Stimulated activated CD8-positive, alpha-beta memory T cell treated with anti-CD3 and anti-CD28 coated beads, Interleukin-7, amount 100 ng/mL, for 4 hours (primary cell): ENCODE results near the gene DNM3.

Experiments used
- DNase-seq, 2 donors: peaks; one replicate each; pipeline ENCODE4 v3.0.0-alpha.2; 2020; ENCODE audit warnings: low read depth in 2 of 2

Gene DNM3

GRCh38 chr1:171973421-171973820, 132.1 kb downstream of the DNM3 start:
- no peak for DNase-seq

DNA sequence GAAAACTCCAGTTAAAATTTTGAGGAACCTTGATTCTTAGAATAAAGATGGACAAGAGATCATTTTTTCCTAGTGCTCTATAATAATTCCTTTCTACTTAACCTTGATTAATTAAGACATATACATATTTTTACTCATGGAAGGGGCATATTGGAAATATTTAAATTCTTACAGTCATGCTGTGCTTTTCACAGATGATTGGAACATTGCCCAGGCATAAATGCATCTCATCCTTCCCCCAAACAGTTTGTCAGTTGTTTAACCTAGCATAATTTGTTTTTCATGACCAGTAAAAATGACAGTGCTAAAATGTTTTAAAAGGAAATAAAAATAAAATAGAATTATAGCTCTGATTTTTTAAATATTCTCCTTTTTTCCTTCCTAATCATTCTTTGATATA, 140.0 kb downstream of the DNM3 start:
- no peak for DNase-seq

GRCh38 chr1:171983584-171983983, 142.3 kb downstream of the DNM3 start:
- DNase-seq, result no peak

DNA sequence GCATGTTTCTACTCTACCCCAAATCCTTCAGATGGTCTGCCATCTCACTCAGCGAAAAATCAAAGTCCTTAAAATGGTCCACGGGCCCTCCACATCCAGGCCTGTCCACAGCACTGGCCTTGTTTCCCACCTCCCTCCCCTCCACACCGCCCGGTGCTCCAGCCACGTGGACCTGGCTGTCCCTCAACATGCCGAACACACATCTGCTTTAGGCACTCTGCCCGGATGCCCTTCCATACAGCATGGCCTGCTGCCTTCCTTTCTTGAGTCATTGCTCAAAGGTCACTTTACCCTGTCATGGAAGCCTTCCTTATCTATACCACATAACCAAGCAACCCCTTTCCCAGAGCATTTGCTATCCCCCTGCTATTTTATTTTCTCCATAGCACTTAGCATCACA, 143.0 kb downstream of the DNM3 start:
- no peak for DNase-seq

DNA sequence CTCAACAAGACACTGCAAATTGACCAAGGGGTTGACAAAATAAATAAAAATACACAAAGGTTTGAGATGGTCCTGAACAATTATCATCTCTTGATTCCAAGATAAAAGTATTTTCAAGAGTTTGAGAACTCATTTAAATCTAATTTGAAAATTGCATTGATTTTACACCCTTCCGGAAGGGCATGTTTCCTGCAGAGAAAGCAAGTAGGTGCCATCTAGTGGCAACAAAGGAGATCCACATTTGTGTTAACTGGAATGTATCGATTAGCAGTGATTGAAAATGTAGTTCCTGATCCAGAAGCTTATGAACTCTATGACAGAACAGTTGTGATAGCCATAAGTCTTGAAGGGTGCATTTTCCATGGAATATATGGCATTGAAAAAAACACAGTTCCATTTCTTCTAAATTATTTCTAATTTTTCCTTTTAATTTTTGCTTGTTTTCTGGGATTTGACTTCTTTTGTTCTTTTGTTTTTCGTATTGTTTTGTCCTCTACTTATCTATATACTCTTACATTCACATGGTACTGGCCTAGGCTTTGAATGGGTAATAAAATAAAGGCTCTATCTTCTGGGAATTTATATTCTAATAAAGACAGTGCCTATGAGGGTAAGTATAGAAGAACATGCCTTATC, 143.7 kb downstream of the DNM3 start:
- DNase-seq, result no peak

GRCh38 chr1:171985639-171986038, 144.3 kb downstream of the DNM3 start:
- DNase-seq, result no peak

DNA sequence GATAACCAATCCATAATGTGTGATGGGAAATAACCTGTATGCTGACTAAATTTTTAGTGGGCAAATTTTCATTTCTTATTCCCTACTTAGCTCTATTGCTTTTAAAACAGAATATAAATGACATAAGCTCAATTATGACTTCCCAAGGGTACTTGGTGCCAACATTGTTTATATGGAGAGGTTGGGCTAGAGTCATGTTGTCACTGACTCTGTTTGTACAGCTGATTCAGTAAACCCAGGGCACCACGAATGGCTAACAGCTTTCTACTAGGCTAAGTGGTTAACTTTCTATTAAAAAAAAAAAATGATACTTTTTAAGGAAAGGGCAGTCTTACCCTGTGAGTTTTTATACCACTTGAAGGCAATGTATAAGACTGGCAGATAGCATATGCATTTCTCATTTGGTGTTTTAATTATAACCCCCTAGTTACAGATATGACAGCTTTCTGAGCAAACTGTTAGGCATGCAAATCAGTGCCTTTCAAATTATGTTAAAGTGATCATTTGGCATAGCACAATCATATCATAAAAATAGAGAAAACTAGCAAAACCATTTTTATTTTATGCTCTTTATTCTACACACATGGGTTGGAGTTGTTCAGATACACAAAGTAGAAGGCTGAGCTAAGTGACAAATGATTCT, 147.1 kb downstream of the DNM3 start:
- no peak for DNase-seq

GRCh38 chr1:171990371-171990770, 149.1 kb downstream of the DNM3 start:
- no peak for DNase-seq

GRCh38 chr1:171994293-171994692, 153.0 kb downstream of the DNM3 start:
- no peak for DNase-seq

GRCh38 chr1:171995573-171995972, 154.3 kb downstream of the DNM3 start:
- no peak for DNase-seq

- DNase-seq, result no peak
Observed at GRCh38 chr1:171997936-171998335, 156.6 kb downstream of the DNM3 start.

- no peak for DNase-seq
Observed at GRCh38 chr1:171998711-171999110, 157.4 kb downstream of the DNM3 start.

- DNase-seq, result no peak
Observed at GRCh38 chr1:171999756-172000155, 158.5 kb downstream of the DNM3 start.

DNA sequence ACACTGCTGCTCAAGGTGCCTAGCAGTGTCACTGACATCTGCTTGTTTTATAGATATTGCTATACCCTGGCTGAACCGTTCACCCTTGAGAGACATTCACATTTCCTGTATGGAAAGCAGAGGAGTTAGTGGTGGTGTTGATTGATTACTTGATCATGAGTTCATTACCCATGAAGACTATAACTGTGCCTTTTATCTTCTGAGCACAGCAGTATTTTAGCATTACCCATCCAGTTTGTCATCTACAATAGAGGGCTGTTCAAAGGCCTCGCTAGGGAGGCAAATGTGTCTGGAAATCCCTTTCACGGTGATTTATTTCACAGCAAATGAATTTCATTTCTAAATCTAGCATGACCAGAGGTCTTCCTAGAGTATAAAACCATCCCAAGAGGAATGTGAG, 160.0 kb downstream of the DNM3 start:
- DNase-seq, result no peak

DNA sequence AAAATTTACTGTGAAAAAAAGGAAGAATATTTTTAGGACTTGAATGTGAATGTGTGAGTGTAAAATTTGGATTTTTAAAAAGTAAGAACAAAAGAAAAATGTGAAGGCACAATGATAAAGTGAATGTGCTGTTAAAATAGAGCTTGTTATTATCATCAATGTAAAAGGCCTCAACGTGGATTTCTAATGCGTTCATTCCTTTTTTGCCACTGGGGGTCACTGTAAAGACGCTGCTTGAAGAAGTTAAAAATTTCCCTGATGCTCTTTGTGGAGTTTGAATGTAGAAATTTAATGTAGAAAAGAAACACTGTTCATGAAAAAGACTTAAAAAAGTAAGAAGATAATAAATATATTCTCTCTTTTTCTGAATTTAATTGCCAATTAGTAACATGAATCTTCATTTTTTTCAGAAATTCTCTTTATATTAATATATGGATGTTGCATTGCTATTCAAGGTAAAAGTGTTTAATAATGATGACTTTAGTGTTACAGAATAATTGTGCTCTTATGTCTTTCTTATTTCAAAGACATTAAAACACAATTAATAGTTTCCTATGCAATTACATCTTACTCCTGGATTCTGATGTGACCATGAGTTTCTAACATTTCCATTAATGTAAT, 161.5 kb downstream of the DNM3 start:
- DNase-seq, result no peak

GRCh38 chr1:172003766-172004530, 162.7 kb downstream of the DNM3 start:
- DNase-seq, result no peak

GRCh38 chr1:172004671-172005070, 163.4 kb downstream of the DNM3 start:
- DNase-seq, result no peak

- DNase-seq, result no peak
Observed at GRCh38 chr1:172005856-172006255, 164.6 kb downstream of the DNM3 start.

DNA sequence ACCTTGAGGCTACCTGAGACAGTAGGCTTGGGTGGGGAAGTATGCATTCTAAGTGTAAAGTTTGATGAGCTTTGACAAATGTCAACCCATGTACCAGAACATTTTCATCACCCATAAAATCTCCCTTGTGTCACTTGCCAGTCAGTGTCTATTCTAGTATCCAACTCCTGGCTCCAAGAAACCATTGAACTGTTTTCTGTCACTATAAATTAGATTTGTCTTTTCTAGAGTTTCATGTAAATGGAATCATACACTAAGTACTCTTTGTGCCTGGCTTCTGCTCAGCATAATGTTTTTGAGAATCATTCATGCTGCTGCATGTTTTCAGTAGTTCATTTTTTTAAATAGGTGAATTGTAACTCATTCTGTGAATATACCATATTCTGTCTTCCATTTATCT, 165.4 kb downstream of the DNM3 start:
- DNase-seq, result no peak

- DNase-seq, result no peak
Observed at GRCh38 chr1:172018727-172019311, 177.5 kb downstream of the DNM3 start.

DNA sequence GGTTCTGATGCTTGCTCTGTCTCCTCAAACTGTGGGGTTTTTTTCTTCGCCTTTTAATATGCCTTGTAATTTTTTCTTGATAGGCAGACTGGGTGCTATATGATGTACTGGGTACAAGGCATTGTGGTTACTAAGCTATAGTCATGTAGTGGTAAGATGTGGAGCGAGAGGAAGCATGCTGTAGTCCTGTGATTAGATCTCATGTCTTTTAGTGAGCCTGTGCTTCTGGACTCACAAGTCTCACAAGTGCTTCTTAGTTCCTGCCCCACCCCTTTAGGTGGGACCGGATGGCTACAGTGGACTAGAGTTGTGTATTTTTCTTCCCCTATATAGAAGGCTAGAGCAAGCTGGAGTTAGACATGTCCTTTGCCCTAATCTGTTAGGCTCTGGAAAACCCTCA, 178.7 kb downstream of the DNM3 start:
- no peak for DNase-seq

- no peak for DNase-seq
Observed at GRCh38 chr1:172024516-172024915, 183.2 kb downstream of the DNM3 start.
